Right lobe of liver (tissue), 6 donors: ENCODE measurements around the gene NBDY. TPM values are rescaled to one million over a fixed set of nuclear protein-coding genes. Genes with fewer than 3 reads are reported as not detected.
"Not testable (repeated sequence)": the region's sequence is repeated elsewhere in the genome, so short reads cannot be mapped to it uniquely, and the experiment has no call there.

ENCODE experiments used
- ATAC-seq, 4 donors: fragments of 200-7000 bp; cut with Tn5 transposase; one replicate each; pipeline ENCODE4 v1.9.1; 2020; ENCODE audit warnings: mild to moderate bottlenecking in 4 of 4, moderate library complexity in 4 of 4
- DNase-seq, 3 donors: peaks; one replicate each; pipeline ENCODE4 v3.0.0-alpha.2; 2020
- H3K27ac ChIP-seq, 3 donors: fragments of 200-600 bp; one replicate each; pipeline ENCODE4 v1.8.0; 2022
- H3K27me3 ChIP-seq, 2 donors: fragments of 200-600 bp; one replicate each; pipeline ENCODE4 v1.8.0; 2022
- H3K36me3 ChIP-seq, 4 donors: fragments of 200-600 bp; sonication (generic) in 1 of 4; one replicate each; pipeline versions ENCODE4 v1.5.1 to v1.8.0; 2017 to 2022; ENCODE audit warnings: control low read depth in 1 of 4
- H3K4me1 ChIP-seq, 4 donors: fragments of 200-600 bp; sonication (generic) in 1 of 4; one replicate each; pipeline versions ENCODE4 v1.5.1 to v1.8.0; 2017 to 2022; ENCODE audit warnings: control low read depth in 1 of 4
- H3K4me3 ChIP-seq, 3 donors: fragments of 200-600 bp; one replicate each; pipeline ENCODE4 v1.8.0; 2022
- H3K9me3 ChIP-seq, 4 donors: fragments of 200-600 bp; sonication (generic) in 1 of 4; one replicate each; pipeline versions ENCODE4 v1.5.1 to v1.8.0; 2017 to 2022; ENCODE audit warnings: control low read depth in 1 of 4
- CTCF ChIP-seq, 4 donors: fragments of 200-600 bp in 3 of 4; fragments of 450-650 bp in 1 of 4; IDR thresholded peaks; one replicate each; pipeline versions ENCODE4 v1.5.1 to v1.8.0; 2016 to 2022; ENCODE audit warnings: antibody characterized with exemption in 4 of 4, mild to moderate bottlenecking in 2 of 4
- POLR2A ChIP-seq: fragments of 450-650 bp; IDR thresholded peaks from one replicate; pipeline ENCODE4 v1.6.1; 2017; ENCODE audit warnings: antibody characterized with exemption, mild to moderate bottlenecking
- WGBS: methylation state at CpG from one replicate; pipeline ENCODE4 v1.1.6; 2018; ENCODE audit warnings: low coverage, low lambda C conversion rate; ENCODE audit not compliant: insufficient coverage; ENCODE audit errors: missing lambda C conversion rate; 5-methylcytosine and 5-hydroxymethylcytosine counted together
- intact Hi-C, 2 donors: fragments of 100-400 bp; cut with DNase I; formaldehyde crosslinking; loops; one replicate each; pipeline versions ENCODE4 v1.11.2 to v1.14.1; 2022
- total RNA-seq, 6 experiments: library from RNA; depleted of rRNA in 2 of 6; stranded (reverse); fragments of >200 nt in 2 of 6; fragmentation: NEBNext Ultra II Directional in 3 of 6; extraction: Animal tissue kit (Norgen Biotek cat#: 25700) in 3 of 6; gene quantifications; one replicate each; pipeline versions ENCODE4 v1.1.0 to v1.2.4, GENCODE V29; 2016 to 2023
- donor health status: DM: no; HTN: yes; CAD: no.
- donor health status: DM: no; HTN: no; CAD: no.
- donor health status: DM: no; HTN: no; CAD: no.
- donor health status: DM: no; HTN: yes; CAD: no.
- donor health status: DM: no; HTN: yes; CAD: no.

Gene NBDY
- total RNA-seq, 6 experiments from 2014 or later: 2.8 to 10.0 (median 5.4) TPM

- Histone ChIP-seq H3K27me3 (no peaks in the 10 kb centered on the region), H3K4me1 (peaks cover 0 to 15% (median 4%) of the 10 kb centered on the region in 4 donors), H3K36me3 (no peaks in the 10 kb centered on the region), H3K9me3 (no peaks in the 10 kb centered on the region), H3K4me3 (no peak overlapping the region), H3K27ac (peak overlapping the region in 1 of 3 donors; percentile 8)
- ATAC-seq (no peak), DNase-seq (no peak)
- intact Hi-C loops: no loop called here
- WGBS: 38% methylated on average over 7 of the region's 8 CpGs
- TF ChIP-seq CTCF (IDR thresholded peaks at IDR 0.05) (no peak), POLR2A (no peak)
Measured at GRCh38 chrX:56765811-56766553, 36.9 kb downstream of the NBDY start.

- TF ChIP-seq POLR2A: no peak
- no peak for TF ChIP-seq CTCF (IDR thresholded peaks at IDR 0.05)
- no peak overlapping the region for H3K27ac ChIP-seq
- H3K4me3 ChIP-seq: peak overlapping the region; percentile 49 to 68 (median 54)
- no peaks in the 10 kb centered on the region for H3K9me3 ChIP-seq
- ATAC-seq (no peak), DNase-seq (peak in 1 of 3 donors; percentile 39)
- WGBS: 50% methylated on average over 10 of the region's 16 CpGs
- peaks cover 0 to 15% (median 4%) of the 10 kb centered on the region in 4 donors for H3K4me1 ChIP-seq
- H3K27me3 ChIP-seq: no peaks in the 10 kb centered on the region
- intact Hi-C loops: no loop called here
- H3K36me3 ChIP-seq: no peaks in the 10 kb centered on the region
Measured at GRCh38 chrX:56766554-56767347, 37.7 kb downstream of the NBDY start.

- intact Hi-C loops, H3K27ac ChIP-seq, H3K36me3 ChIP-seq, H3K27me3 ChIP-seq, H3K9me3 ChIP-seq: not testable (repeated sequence)
- DNase-seq (peak in 2 of 3 donors; percentile 40 to 66), ATAC-seq (peak in 3 of 4 donors; percentile 68 to 74 (median 68))
- peak in 1 of 4 donors; percentile 37 for TF ChIP-seq CTCF (IDR thresholded peaks at IDR 0.05)
- 49% methylated on average over 6 of the region's 45 CpGs for WGBS
- Histone ChIP-seq H3K4me1 (peaks cover 0 to 15% (median 4%) of the 10 kb centered on the region in 4 donors), H3K4me3 (peak overlapping the region; percentile 49 to 68 (median 54))
Measured at GRCh38 chrX:56767348-56768119, 38.5 kb downstream of the NBDY start.

- H3K4me3 ChIP-seq, intact Hi-C loops, H3K27me3 ChIP-seq, H3K9me3 ChIP-seq, H3K36me3 ChIP-seq, DNase-seq, H3K27ac ChIP-seq: not testable (repeated sequence)
- WGBS: no CpG with 5 or more reads among the region's 24 CpGs
- H3K4me1 ChIP-seq: peaks cover 0 to 12% (median 4%) of the 10 kb centered on the region in 4 donors
- ATAC-seq: peak in 3 of 4 donors; percentile 59 to 71 (median 70)
Measured at GRCh38 chrX:56768120-56768660, 39.1 kb downstream of the NBDY start.

GRCh38 chrX:56772675-56773521 lies 43.9 kb downstream of the NBDY start:
- DNase-seq: not testable (repeated sequence)
- WGBS: no CpG with 5 or more reads among the region's 32 CpGs

GRCh38 chrX:56773522-56774060 lies 44.5 kb downstream of the NBDY start:
- H3K9me3 ChIP-seq, H3K4me3 ChIP-seq, H3K4me1 ChIP-seq, intact Hi-C loops, H3K27me3 ChIP-seq, H3K36me3 ChIP-seq, H3K27ac ChIP-seq, DNase-seq: not testable (repeated sequence)
- no CpG with 5 or more reads among the region's 24 CpGs for WGBS
- ATAC-seq: peak in 3 of 4 donors; percentile 69 to 76 (median 73)

More at GRCh38 chrX:56772675-56773521, 43.9 kb downstream of the NBDY start:
- H3K27me3 ChIP-seq, H3K4me1 ChIP-seq, H3K36me3 ChIP-seq, H3K9me3 ChIP-seq, H3K4me3 ChIP-seq, H3K27ac ChIP-seq, intact Hi-C loops: not testable (repeated sequence)
- ATAC-seq: peak in 3 of 4 donors; percentile 68 to 77 (median 73)
